IMR-90 (cell line): ENCODE measurements around the gene SPATA12. TPM values are rescaled to one million over a fixed set of nuclear protein-coding genes. Genes with fewer than 3 reads are reported as not detected.

Source experiments
- ATAC-seq: fragments of 200-7000 bp; cut with Tn5 transposase; 2 replicates; pipeline ENCODE4 v1.9.1; 2020; ENCODE audit warnings: low read depth, mild to moderate bottlenecking, moderate library complexity
- BruUV-seq: library from RNA; stranded (reverse); fragments of 400-500 nt; replicated peaks from 2 replicates; lab custom pipeline; 2021; lab: Mats Ljungman, UMichigan
- CTCF ChIA-PET: fragments of 300-600 bp; formaldehyde crosslinking; extraction: SDS; loops from one replicate; lab custom pipeline; 2021; ENCODE audit warnings: antibody characterized with exemption; lab: Yijun Ruan, JAX
- POLR2A ChIA-PET: fragments of 300-600 bp; sonication (Branson Sonifier 250); formaldehyde crosslinking; loops from one replicate; lab custom pipeline; 2022; ENCODE audit warnings: antibody characterized with exemption; ENCODE audit not compliant: unreplicated experiment; lab: Charles Lee
- DNase-seq: peaks from one replicate; pipeline ENCODE4 v3.0.0; 2013
- H2AFZ ChIP-seq: replicated peaks from 2 replicates; pipeline ENCODE3; 2013; ENCODE audit warnings: low read length, mild to moderate bottlenecking; ENCODE audit not compliant: poor library complexity
- H2AK5ac ChIP-seq: 2 replicates; pipeline ENCODE4 v1.6.1; 2013; ENCODE audit warnings: low read depth, low read length, inconsistent platforms
- H2AK9ac ChIP-seq: replicated peaks from 2 replicates; pipeline ENCODE3; 2013; ENCODE audit warnings: mild to moderate bottlenecking, low read depth, low read length, moderate library complexity; ENCODE audit not compliant: poor library complexity
- H2BK120ac ChIP-seq: 2 replicates; pipeline ENCODE4 v1.6.1; 2013; ENCODE audit warnings: low read depth, low read length, inconsistent platforms
- H2BK15ac ChIP-seq: 3 replicates; pipeline ENCODE4 v1.6.1; 2013; ENCODE audit warnings: low read depth, low read length, inconsistent platforms
- H2BK20ac ChIP-seq: 2 replicates; pipeline ENCODE4 v1.6.1; 2013; ENCODE audit warnings: low read depth, mild to moderate bottlenecking, inconsistent platforms, low read length, moderate library complexity
- H2BK5ac ChIP-seq: 2 replicates; pipeline ENCODE4 v1.6.1; 2013; ENCODE audit warnings: mild to moderate bottlenecking, low read depth, low read length, inconsistent platforms; ENCODE audit not compliant: poor library complexity, severe bottlenecking
- H3K14ac ChIP-seq: replicated peaks from 2 replicates; pipeline ENCODE4 v1.6.1; 2013; ENCODE audit warnings: low read depth, low read length, inconsistent platforms
- H3K18ac ChIP-seq: 2 replicates; pipeline ENCODE4 v1.6.1; 2013; ENCODE audit warnings: low read depth, low read length, control low read depth
- H3K23ac ChIP-seq: 2 replicates; pipeline ENCODE4 v1.6.1; 2013; ENCODE audit warnings: low read depth, low read length, inconsistent platforms
- H3K27ac ChIP-seq: 2 replicates; pipeline ENCODE4 v1.5.1; 2013; ENCODE audit warnings: mild to moderate bottlenecking, control low read depth, low read length; ENCODE audit not compliant: insufficient read depth
- H3K27me3 ChIP-seq: 2 replicates; pipeline ENCODE4 v1.6.1; 2013; ENCODE audit warnings: low read length; ENCODE audit not compliant: control insufficient read depth, insufficient read depth
- H3K36me3 ChIP-seq: 2 replicates; pipeline ENCODE4 v1.6.1; 2013; ENCODE audit warnings: low read length, mixed read lengths; ENCODE audit not compliant: control insufficient read depth, insufficient read depth
- H3K4ac ChIP-seq: 2 replicates; pipeline ENCODE4 v1.6.1; 2013; ENCODE audit warnings: low read depth, low read length, inconsistent platforms
- H3K4me1 ChIP-seq: 2 replicates; pipeline ENCODE4 v1.6.1; 2013; ENCODE audit warnings: low read length, mixed read lengths; ENCODE audit not compliant: control insufficient read depth, insufficient read depth
- H3K4me2 ChIP-seq: 2 replicates; pipeline ENCODE4 v1.6.1; 2013; ENCODE audit warnings: low read depth, mild to moderate bottlenecking, control low read depth, low read length, moderate library complexity
- H3K4me3 ChIP-seq: 2 replicates; pipeline ENCODE4 v1.5.1; 2013; ENCODE audit warnings: low read depth, mild to moderate bottlenecking, control low read depth, low read length, moderate library complexity; ENCODE audit not compliant: insufficient read depth
- H3K56ac ChIP-seq: 2 replicates; pipeline ENCODE4 v1.6.1; 2013; ENCODE audit warnings: low read length, inconsistent platforms; ENCODE audit not compliant: insufficient read depth; ENCODE audit errors: extremely low read depth
- H3K79me1 ChIP-seq, 2 experiments: 2 replicates each; pipeline ENCODE4 v1.6.1; 2013; ENCODE audit warnings: low read length in 2 of 2, inconsistent platforms in 1 of 2, low read depth in 1 of 2
- H3K9ac ChIP-seq: 2 replicates; pipeline ENCODE4 v1.6.1; 2013; ENCODE audit warnings: low read depth, low read length, control low read depth
- H3K9me1 ChIP-seq: 2 replicates; pipeline ENCODE4 v1.6.1; 2013; ENCODE audit warnings: low read length, inconsistent platforms; ENCODE audit not compliant: insufficient read depth
- H3K9me3 ChIP-seq: 2 replicates; pipeline ENCODE4 v1.6.1; 2013; ENCODE audit warnings: low read length; ENCODE audit not compliant: control insufficient read depth, insufficient read depth
- H4K20me1 ChIP-seq: 2 replicates; pipeline ENCODE4 v1.6.1; 2013; ENCODE audit warnings: low read length, inconsistent platforms; ENCODE audit not compliant: insufficient read depth
- H4K5ac ChIP-seq: 2 replicates; pipeline ENCODE4 v1.6.1; 2013; ENCODE audit warnings: mild to moderate bottlenecking, low read depth, low read length, control low read depth
- H4K8ac ChIP-seq, 2 experiments: 2 replicates each; pipeline ENCODE4 v1.6.1; 2013; ENCODE audit warnings: low read depth in 2 of 2, low read length in 2 of 2, control low read depth in 1 of 2, inconsistent platforms in 1 of 2
- H4K91ac ChIP-seq: 2 replicates; pipeline ENCODE4 v1.6.1; 2013; ENCODE audit warnings: low read depth, low read length, inconsistent platforms; ENCODE audit not compliant: insufficient read depth
- BHLHE40 ChIP-seq: fragments of 150-350 bp; IDR thresholded peaks from 2 replicates; pipeline ENCODE4 v1.6.1; 2016; ENCODE audit warnings: mild to moderate bottlenecking, low read depth, low read length
- CEBPB ChIP-seq: IDR thresholded peaks from 2 replicates; pipeline ENCODE4 v1.6.1; 2012; ENCODE audit warnings: low read depth, low read length, improper control_type of control experiment
- CHD1 ChIP-seq: IDR thresholded peaks from 2 replicates; pipeline ENCODE4 v1.6.1; 2012; ENCODE audit warnings: low read depth, low read length, improper control_type of control experiment
- ELK1 ChIP-seq: fragments of 150-350 bp; IDR thresholded peaks from 2 replicates; pipeline ENCODE4 v1.6.1; 2016; ENCODE audit warnings: low read depth, mild to moderate bottlenecking, low read length, moderate library complexity, borderline replicate concordance
- FOS ChIP-seq: fragments of 150-350 bp; IDR thresholded peaks from 2 replicates; pipeline ENCODE4 v1.6.1; 2016; ENCODE audit warnings: low read depth, low read length
- MAFK ChIP-seq: IDR thresholded peaks from 2 replicates; pipeline ENCODE4 v1.6.1; 2012; ENCODE audit warnings: low read depth, low read length, improper control_type of control experiment
- MAZ ChIP-seq: IDR thresholded peaks from 2 replicates; pipeline ENCODE4 v1.6.1; 2012; ENCODE audit warnings: low read depth, mild to moderate bottlenecking, low read length, improper control_type of control experiment, moderate library complexity, borderline replicate concordance
- MXI1 ChIP-seq: IDR thresholded peaks from 2 replicates; pipeline ENCODE4 v1.6.1; 2012; ENCODE audit warnings: low read depth, mild to moderate bottlenecking, low read length, moderate library complexity, borderline replicate concordance
- NFE2L2 ChIP-seq: fragments of 150-350 bp; IDR thresholded peaks from 2 replicates; pipeline ENCODE4 v1.6.1; 2016; ENCODE audit warnings: low read depth, mild to moderate bottlenecking, low read length
- POLR2A ChIP-seq: IDR thresholded peaks from 2 replicates; pipeline ENCODE4 v1.6.1; 2012; ENCODE audit warnings: mild to moderate bottlenecking, low read depth, low read length
- RAD21 ChIP-seq: IDR thresholded peaks from 2 replicates; pipeline ENCODE4 v1.6.1; 2012; ENCODE audit warnings: low read length, improper control_type of control experiment
- RCOR1 ChIP-seq: IDR thresholded peaks from 2 replicates; pipeline ENCODE4 v1.6.1; 2012; ENCODE audit warnings: mild to moderate bottlenecking, low read length, improper control_type of control experiment; ENCODE audit not compliant: insufficient replicate concordance
- RFX5 ChIP-seq: IDR thresholded peaks from 2 replicates; pipeline ENCODE4 v1.8.0; 2012; ENCODE audit warnings: low read depth, mild to moderate bottlenecking, low read length, moderate library complexity
- SMC3 ChIP-seq: fragments of 150-350 bp; IDR thresholded peaks from 2 replicates; pipeline ENCODE4 v1.6.1; 2016; ENCODE audit warnings: low read depth, mild to moderate bottlenecking, antibody characterized with exemption, low read length, moderate library complexity
- WGBS, 2 experiments: methylation state at CpG; one replicate each; pipeline versions ENCODE4 v1.1.5 to v1.1.7; 2013; ENCODE audit warnings: missing lambda C conversion rate in 2 of 2; ENCODE audit not compliant: insufficient read length in 1 of 2; ENCODE audit errors: extremely low coverage in 2 of 2; 5-methylcytosine and 5-hydroxymethylcytosine counted together
- dilution Hi-C: fragments of 300-500 bp; cut with HindIII; formaldehyde crosslinking; loops from one replicate; pipeline ENCODE4 v1.14.3; 2018; ENCODE audit warnings: low sequenced_read_pairs; ENCODE audit not compliant: unreplicated experiment
- in situ Hi-C: fragments of 300-500 bp; cut with MboI; formaldehyde crosslinking; loops from 3 replicates; pipeline ENCODE4 v1.14.3; 2019; ENCODE audit warnings: low sequenced_read_pairs, inconsistent platforms, mixed read lengths
- intact Hi-C: fragments of 100-400 bp; cut with micrococcal nuclease; formaldehyde crosslinking; loops from 2 replicates; pipeline ENCODE4 v1.10.0; 2022
- polyA plus RNA-seq, 3 experiments: library from polyadenylated mRNA; depleted of rRNA; stranded (reverse); fragments of >200 nt; gene quantifications; 2 replicates each; pipeline ENCODE4 v1.2.3, GENCODE V29; 2012; ENCODE audit warnings: low replicate concordance in 1 of 3
- total RNA-seq: library from RNA; depleted of rRNA; stranded (reverse); fragments of >200 nt; gene quantifications from 2 replicates; pipeline ENCODE4 v1.2.3, GENCODE V29; 2012
- TF ChIP-seq, protein P1 (sequence below): fragments of 150-350 bp; IDR thresholded peaks from 2 replicates; pipeline ENCODE4 v1.6.1; 2017; ENCODE audit warnings: mild to moderate bottlenecking, antibody characterized with exemption, low read length, low read depth
- TF ChIP-seq, protein P2 (sequence below): conservative IDR thresholded peaks from 2 replicates; pipeline ENCODE4 v1.5.1; 2012; ENCODE audit warnings: mild to moderate bottlenecking, low read depth, low read length, improper control_type of control experiment

The SPATA12 gene
- total and polyA plus RNA-seq, 2 of the 4 experiments (the other 2 are of a cell fraction) = under 0.01 TPM; not detected in 1

- peaks cover 4% of the 10 kb centered on the region; the same call in 1 of the 2 replicates for H3K9me1 ChIP-seq
- in situ Hi-C loops (no loop called here), intact Hi-C loops (no loop called here), dilution Hi-C loops (no loop called here)
- H3K9me3 ChIP-seq = no peaks in the 10 kb centered on the region
- no peak for ATAC-seq
- no peak overlapping the region for H2BK20ac ChIP-seq
- no peak overlapping the region for H3K4ac ChIP-seq
- H2AFZ ChIP-seq = peak overlapping the region; percentile 35
- no peak overlapping the region for H2AK5ac ChIP-seq
- TF ChIP-seq ELK1 (no peak), MXI1 (no peak), NFE2L2 (no peak), MAFK (no peak), RFX5 (no peak), CHD1 (no peak), RCOR1 (no peak), MAZ (no peak), CEBPB (no peak), BHLHE40 (no peak), RAD21 (no peak), SMC3 (no peak), POLR2A (no peak), FOS (no peak)
- TF ChIP-seq, protein P1, sequence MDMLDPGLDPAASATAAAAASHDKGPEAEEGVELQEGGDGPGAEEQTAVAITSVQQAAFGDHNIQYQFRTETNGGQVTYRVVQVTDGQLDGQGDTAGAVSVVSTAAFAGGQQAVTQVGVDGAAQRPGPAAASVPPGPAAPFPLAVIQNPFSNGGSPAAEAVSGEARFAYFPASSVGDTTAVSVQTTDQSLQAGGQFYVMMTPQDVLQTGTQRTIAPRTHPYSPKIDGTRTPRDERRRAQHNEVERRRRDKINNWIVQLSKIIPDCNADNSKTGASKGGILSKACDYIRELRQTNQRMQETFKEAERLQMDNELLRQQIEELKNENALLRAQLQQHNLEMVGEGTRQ = no peak
- TF ChIP-seq, protein P2, sequence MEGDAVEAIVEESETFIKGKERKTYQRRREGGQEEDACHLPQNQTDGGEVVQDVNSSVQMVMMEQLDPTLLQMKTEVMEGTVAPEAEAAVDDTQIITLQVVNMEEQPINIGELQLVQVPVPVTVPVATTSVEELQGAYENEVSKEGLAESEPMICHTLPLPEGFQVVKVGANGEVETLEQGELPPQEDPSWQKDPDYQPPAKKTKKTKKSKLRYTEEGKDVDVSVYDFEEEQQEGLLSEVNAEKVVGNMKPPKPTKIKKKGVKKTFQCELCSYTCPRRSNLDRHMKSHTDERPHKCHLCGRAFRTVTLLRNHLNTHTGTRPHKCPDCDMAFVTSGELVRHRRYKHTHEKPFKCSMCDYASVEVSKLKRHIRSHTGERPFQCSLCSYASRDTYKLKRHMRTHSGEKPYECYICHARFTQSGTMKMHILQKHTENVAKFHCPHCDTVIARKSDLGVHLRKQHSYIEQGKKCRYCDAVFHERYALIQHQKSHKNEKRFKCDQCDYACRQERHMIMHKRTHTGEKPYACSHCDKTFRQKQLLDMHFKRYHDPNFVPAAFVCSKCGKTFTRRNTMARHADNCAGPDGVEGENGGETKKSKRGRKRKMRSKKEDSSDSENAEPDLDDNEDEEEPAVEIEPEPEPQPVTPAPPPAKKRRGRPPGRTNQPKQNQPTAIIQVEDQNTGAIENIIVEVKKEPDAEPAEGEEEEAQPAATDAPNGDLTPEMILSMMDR = no peak
- H3K4me3 ChIP-seq = no peak overlapping the region
- H3K79me1 ChIP-seq = no peaks in the 10 kb centered on the region
- no peak overlapping the region for H3K56ac ChIP-seq
- no peak for DNase-seq
- no peaks in the 10 kb centered on the region for H3K4me1 ChIP-seq
- H2AK9ac ChIP-seq = no peak overlapping the region
- no peak overlapping the region for H3K27ac ChIP-seq
- no peak overlapping the region for H3K4me2 ChIP-seq
- H3K14ac ChIP-seq = no peak overlapping the region
- peaks cover 8% of the 10 kb centered on the region for H3K27me3 ChIP-seq
- POLR2A ChIA-PET = no interaction called here
- H3K23ac ChIP-seq = no peak overlapping the region
- H4K5ac ChIP-seq = no peak overlapping the region
- no TSS peak for BruUV-seq
- no peak overlapping the region for H3K9ac ChIP-seq
- H3K18ac ChIP-seq = no peak overlapping the region
- no peak overlapping the region for H4K91ac ChIP-seq
- H4K8ac ChIP-seq = no peak overlapping the region
- no CpG with 5 or more reads among the region's 4 CpGs for WGBS, 2 experiments
- H4K20me1 ChIP-seq = no peaks in the 10 kb centered on the region
- H2BK15ac ChIP-seq = no peak overlapping the region
- H2BK120ac ChIP-seq = no peak overlapping the region
- H3K36me3 ChIP-seq = no peaks in the 10 kb centered on the region
- CTCF ChIA-PET = no interaction called here
- no peak overlapping the region for H2BK5ac ChIP-seq
These were observed 24.7 kb downstream of the SPATA12 start for GRCh38 chr3:57085211-57085610.
